OCI-LY1 (cell line): ENCODE data around the gene NBEA.
"Not testable (repeated sequence)": the region's sequence is repeated elsewhere in the genome, so short reads cannot be mapped to it uniquely, and the experiment has no call there.

Experiments
- EZH2 ChIP-seq: fragments of 200-600 bp; sonication (generic), shearing (Covaris generic); IDR thresholded peaks from 2 replicates; pipeline ENCODE4 v1.8.0; 2017; ENCODE audit warnings: borderline replicate concordance, mixed run types, mild to moderate bottlenecking, antibody characterized with exemption, low read length, moderate library complexity, mixed read lengths
- TF ChIP-seq, protein P1 (sequence below): fragments of 200-600 bp; sonication (generic), shearing (Covaris generic); IDR thresholded peaks from 2 replicates; pipeline ENCODE4 v1.5.1; 2017; ENCODE audit warnings: mild to moderate bottlenecking, antibody characterized with exemption, low read length, moderate library complexity, mixed read lengths

DNA sequence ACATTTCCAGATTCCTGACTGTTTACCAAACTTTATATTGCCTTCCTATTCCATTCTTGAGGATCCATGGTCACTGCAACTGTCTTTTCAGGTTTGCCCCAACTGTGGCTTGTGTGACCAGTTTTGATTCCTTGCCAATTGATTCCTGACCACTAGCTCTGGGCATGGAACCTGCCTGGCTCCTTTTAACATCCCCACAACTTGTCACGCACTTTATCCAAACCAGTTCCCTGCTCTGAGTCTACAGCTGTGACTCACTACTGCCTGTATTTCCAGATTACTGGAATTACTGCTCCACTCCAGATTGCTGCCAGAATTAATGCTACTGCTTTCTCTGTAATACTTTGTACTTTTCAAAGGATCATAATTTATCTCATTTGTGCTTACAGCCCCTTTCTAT, 13.4 kb upstream of the NBEA start:
- not testable (repeated sequence) for TF ChIP-seq EZH2
- TF ChIP-seq, protein P1, sequence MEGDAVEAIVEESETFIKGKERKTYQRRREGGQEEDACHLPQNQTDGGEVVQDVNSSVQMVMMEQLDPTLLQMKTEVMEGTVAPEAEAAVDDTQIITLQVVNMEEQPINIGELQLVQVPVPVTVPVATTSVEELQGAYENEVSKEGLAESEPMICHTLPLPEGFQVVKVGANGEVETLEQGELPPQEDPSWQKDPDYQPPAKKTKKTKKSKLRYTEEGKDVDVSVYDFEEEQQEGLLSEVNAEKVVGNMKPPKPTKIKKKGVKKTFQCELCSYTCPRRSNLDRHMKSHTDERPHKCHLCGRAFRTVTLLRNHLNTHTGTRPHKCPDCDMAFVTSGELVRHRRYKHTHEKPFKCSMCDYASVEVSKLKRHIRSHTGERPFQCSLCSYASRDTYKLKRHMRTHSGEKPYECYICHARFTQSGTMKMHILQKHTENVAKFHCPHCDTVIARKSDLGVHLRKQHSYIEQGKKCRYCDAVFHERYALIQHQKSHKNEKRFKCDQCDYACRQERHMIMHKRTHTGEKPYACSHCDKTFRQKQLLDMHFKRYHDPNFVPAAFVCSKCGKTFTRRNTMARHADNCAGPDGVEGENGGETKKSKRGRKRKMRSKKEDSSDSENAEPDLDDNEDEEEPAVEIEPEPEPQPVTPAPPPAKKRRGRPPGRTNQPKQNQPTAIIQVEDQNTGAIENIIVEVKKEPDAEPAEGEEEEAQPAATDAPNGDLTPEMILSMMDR = not testable (repeated sequence)
